Upper lobe of right lung (tissue), 1 donor: Measurements from ENCODE around the gene MGAM2. TPM values are rescaled to one million over a fixed set of nuclear protein-coding genes. Genes with fewer than 3 reads are reported as not detected.

Source experiments
- ATAC-seq: fragments of 200-7000 bp; cut with Tn5 transposase; one replicate; pipeline ENCODE4 v1.9.1; 2020; ENCODE audit warnings: mild to moderate bottlenecking, moderate library complexity
- DNase-seq: peaks from one replicate; pipeline ENCODE4 v3.0.0-alpha.2; 2020
- H3K27ac ChIP-seq: fragments of 200-600 bp; one replicate; pipeline ENCODE4 v1.8.0; 2022
- H3K27me3 ChIP-seq: fragments of 200-600 bp; one replicate; pipeline ENCODE4 v1.8.0; 2022; ENCODE audit warnings: mild to moderate bottlenecking
- H3K36me3 ChIP-seq: fragments of 200-600 bp; one replicate; pipeline ENCODE4 v1.8.0; 2022
- H3K4me1 ChIP-seq: fragments of 200-600 bp; one replicate; pipeline ENCODE4 v1.8.0; 2022
- H3K4me3 ChIP-seq: fragments of 200-600 bp; one replicate; pipeline ENCODE4 v1.8.0; 2022; ENCODE audit warnings: mild to moderate bottlenecking
- H3K9me3 ChIP-seq: fragments of 200-600 bp; one replicate; pipeline ENCODE4 v1.8.0; 2022
- intact Hi-C: fragments of 100-400 bp; cut with DNase I; formaldehyde crosslinking; loops from one replicate; pipeline ENCODE4 v1.11.0; 2022
- total RNA-seq: library from RNA; stranded (reverse); fragmentation: NEBNext Ultra II Directional; extraction: Animal tissue kit (Norgen Biotek cat#: 25700); gene quantifications from one replicate; pipeline ENCODE4 v1.2.1, GENCODE V29; 2021
- TF ChIP-seq, protein P1 (sequence below): fragments of 200-600 bp; IDR thresholded peaks from one replicate; pipeline ENCODE4 v1.8.0; 2022; ENCODE audit warnings: antibody characterized with exemption
- donor health status: DM: no; HTN: yes; CAD: no; lungs with severe emphysema.

The MGAM2 gene
- total RNA-seq, 1 donor from 2014 or later: 0.61 TPM

DNA sequence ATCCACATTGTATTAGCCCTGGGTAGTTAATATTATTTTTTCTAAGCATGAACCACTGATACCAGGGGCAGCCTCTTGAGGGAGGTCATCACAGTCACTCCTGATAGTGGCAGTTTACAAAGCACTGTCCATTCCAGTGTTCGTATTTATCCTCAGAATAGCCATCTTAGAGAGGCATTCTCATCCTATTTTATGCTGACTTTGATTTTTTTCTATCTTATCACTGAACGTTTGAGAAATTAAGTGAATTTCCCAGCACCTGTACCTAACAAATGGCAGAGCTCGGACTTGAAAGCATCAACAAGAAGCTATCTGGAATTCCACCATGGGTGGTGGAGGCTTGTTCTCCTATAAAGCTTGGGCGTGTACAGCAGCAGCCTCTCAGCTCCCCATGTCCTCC, 26.1 kb upstream of the MGAM2 start:
- TF ChIP-seq, protein P1, sequence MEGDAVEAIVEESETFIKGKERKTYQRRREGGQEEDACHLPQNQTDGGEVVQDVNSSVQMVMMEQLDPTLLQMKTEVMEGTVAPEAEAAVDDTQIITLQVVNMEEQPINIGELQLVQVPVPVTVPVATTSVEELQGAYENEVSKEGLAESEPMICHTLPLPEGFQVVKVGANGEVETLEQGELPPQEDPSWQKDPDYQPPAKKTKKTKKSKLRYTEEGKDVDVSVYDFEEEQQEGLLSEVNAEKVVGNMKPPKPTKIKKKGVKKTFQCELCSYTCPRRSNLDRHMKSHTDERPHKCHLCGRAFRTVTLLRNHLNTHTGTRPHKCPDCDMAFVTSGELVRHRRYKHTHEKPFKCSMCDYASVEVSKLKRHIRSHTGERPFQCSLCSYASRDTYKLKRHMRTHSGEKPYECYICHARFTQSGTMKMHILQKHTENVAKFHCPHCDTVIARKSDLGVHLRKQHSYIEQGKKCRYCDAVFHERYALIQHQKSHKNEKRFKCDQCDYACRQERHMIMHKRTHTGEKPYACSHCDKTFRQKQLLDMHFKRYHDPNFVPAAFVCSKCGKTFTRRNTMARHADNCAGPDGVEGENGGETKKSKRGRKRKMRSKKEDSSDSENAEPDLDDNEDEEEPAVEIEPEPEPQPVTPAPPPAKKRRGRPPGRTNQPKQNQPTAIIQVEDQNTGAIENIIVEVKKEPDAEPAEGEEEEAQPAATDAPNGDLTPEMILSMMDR: no peak
- no peak overlapping the region for H3K4me3 ChIP-seq
- DNase-seq (no peak), ATAC-seq (no peak)
- no peaks in the 10 kb centered on the region for H3K27me3 ChIP-seq
- intact Hi-C loops: no loop called here
- no peaks in the 10 kb centered on the region for H3K36me3 ChIP-seq
- no peaks in the 10 kb centered on the region for H3K4me1 ChIP-seq
- no peak overlapping the region for H3K27ac ChIP-seq
- no peaks in the 10 kb centered on the region for H3K9me3 ChIP-seq

- no peak for ATAC-seq
- DNase-seq: no peak
These were observed 23.4 kb upstream of the MGAM2 start for GRCh38 chr7:142088022-142088714.

DNA sequence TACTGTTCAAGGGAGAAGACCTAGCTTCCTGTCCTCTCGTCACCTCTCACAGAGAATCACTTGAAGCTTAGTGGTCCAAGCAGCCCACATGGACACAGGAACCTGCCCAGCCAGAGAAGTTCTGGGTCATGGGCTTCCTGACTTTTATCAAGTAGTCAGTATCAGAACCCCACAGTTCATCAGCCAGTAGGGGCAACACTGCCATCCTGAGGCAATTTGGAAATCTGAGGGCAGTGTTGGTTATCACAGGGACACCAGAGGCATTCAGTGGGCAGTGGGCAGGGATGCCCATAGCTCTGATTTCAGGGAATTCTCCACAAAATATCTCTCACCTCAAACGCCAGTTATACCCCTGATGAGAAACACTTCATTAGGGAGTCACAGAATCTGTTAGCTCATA, 22.5 kb upstream of the MGAM2 start:
- Histone ChIP-seq H3K9me3 (no peaks in the 10 kb centered on the region), H3K4me1 (no peaks in the 10 kb centered on the region), H3K27me3 (no peaks in the 10 kb centered on the region), H3K36me3 (no peaks in the 10 kb centered on the region), H3K4me3 (no peak overlapping the region), H3K27ac (no peak overlapping the region)
- intact Hi-C loops: no loop called here
- ATAC-seq (no peak), DNase-seq (no peak)
- TF ChIP-seq, protein P1: no peak

More at GRCh38 chr7:142088022-142088714, 23.4 kb upstream of the MGAM2 start:
- Histone ChIP-seq H3K9me3 (no peaks in the 10 kb centered on the region), H3K36me3 (no peaks in the 10 kb centered on the region), H3K4me3 (no peak overlapping the region), H3K4me1 (no peaks in the 10 kb centered on the region), H3K27me3 (no peaks in the 10 kb centered on the region), H3K27ac (no peak overlapping the region)
- TF ChIP-seq, protein P1: no peak
- intact Hi-C loops: no loop called here

DNA sequence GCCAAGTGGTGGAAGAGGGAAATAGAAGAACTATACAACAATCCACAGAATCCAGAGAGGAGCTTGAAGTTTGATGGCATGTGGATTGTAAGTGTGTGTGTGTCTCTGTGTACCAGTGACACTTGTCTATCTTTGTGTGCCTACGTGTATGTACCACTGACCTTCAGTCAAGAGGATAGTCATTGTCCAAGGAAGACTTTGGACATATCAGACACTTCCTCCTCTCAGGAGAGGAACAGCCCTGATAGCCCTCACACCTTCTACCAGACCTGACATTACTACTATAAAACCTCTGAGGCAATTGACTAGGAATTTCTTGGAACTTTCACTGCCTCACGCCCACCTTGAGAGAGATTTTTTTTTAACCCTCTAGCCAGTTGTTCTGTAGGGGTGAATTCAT, 19.6 kb upstream of the MGAM2 start:
- H3K4me3 ChIP-seq: no peak overlapping the region

DNA sequence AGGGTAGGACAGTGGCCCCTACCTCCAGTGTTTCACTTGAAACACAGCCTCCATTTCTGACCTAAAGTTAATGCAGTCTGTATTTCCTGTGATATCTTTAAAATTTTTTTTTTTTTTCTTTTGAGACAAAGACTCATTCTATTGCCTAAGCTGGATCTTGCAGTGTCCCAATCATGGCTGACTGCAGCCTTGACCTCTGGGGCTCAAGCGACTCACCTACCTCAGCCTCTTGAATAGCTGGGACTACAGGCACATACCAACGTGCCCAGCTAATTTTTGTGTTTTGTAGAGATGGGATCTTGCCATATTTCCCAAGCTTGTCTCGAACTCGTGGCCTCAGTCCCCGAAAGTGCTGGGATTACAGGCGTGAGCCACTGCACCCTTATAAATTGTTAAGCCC, 16.7 kb upstream of the MGAM2 start:
- no peak overlapping the region for H3K27ac ChIP-seq
- H3K9me3 ChIP-seq: no peaks in the 10 kb centered on the region
- DNase-seq: no peak
- no peaks in the 10 kb centered on the region for H3K4me1 ChIP-seq
- intact Hi-C loops: no loop called here
- no peaks in the 10 kb centered on the region for H3K27me3 ChIP-seq
- TF ChIP-seq, protein P1: no peak
- H3K4me3 ChIP-seq: no peak overlapping the region
- no peaks in the 10 kb centered on the region for H3K36me3 ChIP-seq
- ATAC-seq: no peak

More for the DNA sequence above, 19.6 kb upstream of the MGAM2 start:
- no peaks in the 10 kb centered on the region for H3K36me3 ChIP-seq
- intact Hi-C loops: no loop called here
- ATAC-seq (no peak), DNase-seq (no peak)
- H3K4me1 ChIP-seq: no peaks in the 10 kb centered on the region
- no peak overlapping the region for H3K27ac ChIP-seq
- no peaks in the 10 kb centered on the region for H3K9me3 ChIP-seq
- no peaks in the 10 kb centered on the region for H3K27me3 ChIP-seq
- TF ChIP-seq, protein P1: no peak

- Histone ChIP-seq H3K4me1 (no peaks in the 10 kb centered on the region), H3K4me3 (no peak overlapping the region), H3K9me3 (no peaks in the 10 kb centered on the region), H3K27me3 (no peaks in the 10 kb centered on the region), H3K36me3 (no peaks in the 10 kb centered on the region), H3K27ac (no peak overlapping the region)
- intact Hi-C loops: no loop called here
- ATAC-seq (no peak), DNase-seq (no peak)
- TF ChIP-seq, protein P1: no peak
These were observed 13.9 kb upstream of the MGAM2 start for GRCh38 chr7:142097571-142097970.
